DND-41 (cell line): Measurements from ENCODE around the gene ARHGAP15.

ENCODE experiments used
- ATAC-seq: fragments of 200-7000 bp; cut with Tn5 transposase; 3 replicates; pipeline ENCODE4 v1.9.1; 2021; ENCODE audit warnings: low read depth; ENCODE audit not compliant: insufficient read depth
- DNase-seq: peaks from one replicate; pipeline ENCODE4 v3.0.0-alpha.2; 2020
- H2AFZ ChIP-seq: 2 replicates; pipeline ENCODE4 v1.6.0; 2012; ENCODE audit warnings: low read depth, low read length
- H3K27ac ChIP-seq: 2 replicates; pipeline ENCODE4 v1.5.1; 2012; ENCODE audit warnings: low read length, inconsistent platforms
- H3K27me3 ChIP-seq: fragments of 200-600 bp; sonication (generic); 2 replicates; pipeline ENCODE4 v1.6.0; 2012; ENCODE audit warnings: low read length, mild to moderate bottlenecking, inconsistent platforms; ENCODE audit not compliant: insufficient read depth, poor library complexity
- H3K36me3 ChIP-seq: 2 replicates; pipeline ENCODE4 v1.5.1; 2012; ENCODE audit warnings: low read length, inconsistent platforms; ENCODE audit not compliant: insufficient read depth
- H3K4me1 ChIP-seq: 2 replicates; pipeline ENCODE4 v1.5.1; 2012; ENCODE audit warnings: mild to moderate bottlenecking, low read length; ENCODE audit not compliant: insufficient read depth
- H3K4me2 ChIP-seq: 2 replicates; pipeline ENCODE4 v1.6.0; 2012; ENCODE audit warnings: mild to moderate bottlenecking, moderate library complexity, low read length, inconsistent platforms; ENCODE audit not compliant: insufficient read depth
- H3K4me3 ChIP-seq, 2 experiments: fragments of 200-600 bp in 1 of 2; shearing (Covaris generic) in 1 of 2; 2 replicates each; pipeline ENCODE4 v1.5.1; 2012 to 2016; ENCODE audit warnings: inconsistent platforms in 2 of 2, low read length in 2 of 2, mild to moderate bottlenecking in 2 of 2, low read depth in 1 of 2, moderate library complexity in 1 of 2
- H3K79me2 ChIP-seq: 2 replicates; pipeline ENCODE4 v1.6.0; 2012; ENCODE audit warnings: low read length, inconsistent platforms; ENCODE audit not compliant: insufficient read depth
- H3K9ac ChIP-seq: 2 replicates; pipeline ENCODE4 v1.6.0; 2012; ENCODE audit warnings: low read depth, mild to moderate bottlenecking, inconsistent platforms, low read length, moderate library complexity
- H3K9me3 ChIP-seq: 2 replicates; pipeline ENCODE4 v1.5.1; 2012; ENCODE audit warnings: low read length, moderate library complexity, mild to moderate bottlenecking, inconsistent platforms; ENCODE audit not compliant: insufficient read depth, severe bottlenecking
- H4K20me1 ChIP-seq: 2 replicates; pipeline ENCODE4 v1.6.0; 2012; ENCODE audit warnings: low read length; ENCODE audit not compliant: insufficient read depth
- EZH2 ChIP-seq: IDR thresholded peaks from 3 replicates; pipeline ENCODE4 v1.6.1; 2012; ENCODE audit warnings: borderline replicate concordance, low read depth, mild to moderate bottlenecking, moderate library complexity, low read length, inconsistent platforms; ENCODE audit not compliant: severe bottlenecking
- TF ChIP-seq, protein P1 (sequence below): IDR thresholded peaks from 2 replicates; pipeline ENCODE4 v1.5.1; 2012; ENCODE audit warnings: borderline replicate concordance, low read length, moderate library complexity, mild to moderate bottlenecking; ENCODE audit not compliant: poor library complexity, severe bottlenecking; ENCODE audit errors: extremely low read depth

Gene ARHGAP15

GRCh38 chr2:143158551-143159485, 29.6 kb downstream of the ARHGAP15 start:
- DNase-seq (no peak), ATAC-seq (no peak)
- Histone ChIP-seq H3K9me3 (no peaks in the 10 kb centered on the region), H3K4me2 (no peak overlapping the region), H3K27me3 (no peaks in the 10 kb centered on the region), H3K79me2 (peaks cover 99% of the 10 kb centered on the region), H3K27ac (no peak overlapping the region), H3K4me3 (no peak overlapping the region), H3K9ac (no peak overlapping the region), H4K20me1 (peaks cover 78% of the 10 kb centered on the region), H2AFZ (no peak overlapping the region), H3K4me1 (peaks cover 16% of the 10 kb centered on the region; the same call in 1 of the 2 replicates), H3K36me3 (peaks cover 88% of the 10 kb centered on the region)
- TF ChIP-seq EZH2 = no peak
- TF ChIP-seq, protein P1, sequence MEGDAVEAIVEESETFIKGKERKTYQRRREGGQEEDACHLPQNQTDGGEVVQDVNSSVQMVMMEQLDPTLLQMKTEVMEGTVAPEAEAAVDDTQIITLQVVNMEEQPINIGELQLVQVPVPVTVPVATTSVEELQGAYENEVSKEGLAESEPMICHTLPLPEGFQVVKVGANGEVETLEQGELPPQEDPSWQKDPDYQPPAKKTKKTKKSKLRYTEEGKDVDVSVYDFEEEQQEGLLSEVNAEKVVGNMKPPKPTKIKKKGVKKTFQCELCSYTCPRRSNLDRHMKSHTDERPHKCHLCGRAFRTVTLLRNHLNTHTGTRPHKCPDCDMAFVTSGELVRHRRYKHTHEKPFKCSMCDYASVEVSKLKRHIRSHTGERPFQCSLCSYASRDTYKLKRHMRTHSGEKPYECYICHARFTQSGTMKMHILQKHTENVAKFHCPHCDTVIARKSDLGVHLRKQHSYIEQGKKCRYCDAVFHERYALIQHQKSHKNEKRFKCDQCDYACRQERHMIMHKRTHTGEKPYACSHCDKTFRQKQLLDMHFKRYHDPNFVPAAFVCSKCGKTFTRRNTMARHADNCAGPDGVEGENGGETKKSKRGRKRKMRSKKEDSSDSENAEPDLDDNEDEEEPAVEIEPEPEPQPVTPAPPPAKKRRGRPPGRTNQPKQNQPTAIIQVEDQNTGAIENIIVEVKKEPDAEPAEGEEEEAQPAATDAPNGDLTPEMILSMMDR = no peak

GRCh38 chr2:143159486-143159840, 30.2 kb downstream of the ARHGAP15 start:
- TF ChIP-seq EZH2 = no peak
- TF ChIP-seq, protein P1 = no peak
- ATAC-seq = no peak

GRCh38 chr2:143160732-143161707, 31.8 kb downstream of the ARHGAP15 start:
- Histone ChIP-seq H4K20me1 (peaks cover 71% of the 10 kb centered on the region), H2AFZ (no peak overlapping the region), H3K9ac (no peak overlapping the region), H3K9me3 (no peaks in the 10 kb centered on the region), H3K4me3 (no peak overlapping the region), H3K79me2 (peaks cover 99% of the 10 kb centered on the region), H3K27ac (no peak overlapping the region), H3K36me3 (peaks cover 94% of the 10 kb centered on the region), H3K4me2 (no peak overlapping the region), H3K27me3 (no peaks in the 10 kb centered on the region), H3K4me1 (0 out of 2 replicates have a peak, but pooled peaks cover 3% of the 10 kb centered on the region)
- TF ChIP-seq, protein P1 = no peak
- no peak for TF ChIP-seq EZH2
- no peak for DNase-seq
- no peak; the same call in 2 of the 3 replicates for ATAC-seq

More at GRCh38 chr2:143159486-143159840, 30.2 kb downstream of the ARHGAP15 start:
- Histone ChIP-seq H3K36me3 (peaks cover 94% of the 10 kb centered on the region), H3K9me3 (no peaks in the 10 kb centered on the region), H4K20me1 (peaks cover 77% of the 10 kb centered on the region), H3K4me2 (no peak overlapping the region), H3K9ac (no peak overlapping the region), H3K4me1 (peaks cover 12% of the 10 kb centered on the region; the same call in 1 of the 2 replicates), H3K4me3 (no peak overlapping the region), H3K27ac (no peak overlapping the region), H3K79me2 (peaks cover 99% of the 10 kb centered on the region), H2AFZ (no peak overlapping the region), H3K27me3 (no peaks in the 10 kb centered on the region)
- DNase-seq = no peak
